Stomach (tissue), 4 donors: ENCODE data around the gene FRMD8.

Source experiments
- CTCF ChIP-seq, 7 experiments: fragments of 450-650 bp in 4 of 7; fragments of 200-600 bp in 3 of 7; sonication (generic) in 3 of 7; IDR thresholded peaks; one replicate each; pipeline ENCODE4 v1.5.1; 2016 to 2019; ENCODE audit warnings: antibody characterized with exemption in 7 of 7, control low read depth in 2 of 7, mild to moderate bottlenecking in 1 of 7
- EP300 ChIP-seq: sonication (generic); formaldehyde crosslinking; IDR thresholded peaks from one replicate; pipeline ENCODE4 v1.6.1; 2017; ENCODE audit warnings: antibody characterized with exemption
- POLR2A ChIP-seq, 4 donors: fragments of 450-650 bp; IDR thresholded peaks; one replicate each; pipeline ENCODE4 v1.6.1; 2016; ENCODE audit warnings: antibody characterized with exemption in 4 of 4, control low read depth in 2 of 4, mild to moderate bottlenecking in 1 of 4, moderate library complexity in 1 of 4
- POLR2AphosphoS5 ChIP-seq, 3 donors: sonication (generic); formaldehyde crosslinking; IDR thresholded peaks; one replicate each; pipeline ENCODE4 v1.6.1; 2016; ENCODE audit warnings: antibody characterized with exemption in 3 of 3

DNA sequence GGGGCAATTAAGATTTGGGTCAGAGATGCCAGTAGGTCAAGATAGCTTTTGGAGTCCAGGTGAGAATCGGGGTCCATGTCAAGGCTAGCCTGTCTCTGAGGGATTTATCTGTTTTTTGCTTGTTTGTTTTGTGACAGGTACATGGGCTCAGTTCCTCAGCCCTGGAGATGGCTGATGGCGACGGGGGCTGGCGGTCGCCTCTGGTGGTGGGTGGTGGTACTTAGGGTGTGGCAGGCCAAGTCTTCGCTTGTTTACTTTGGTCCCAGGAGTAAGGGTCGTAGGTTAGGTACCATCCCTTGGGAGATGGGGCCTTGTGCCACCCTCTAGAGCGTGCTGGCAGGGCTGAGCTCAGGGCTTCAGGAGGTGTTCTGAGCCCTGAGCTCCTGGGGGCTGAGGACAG is 8.7 kb upstream of the FRMD8 start:
- no peak for TF ChIP-seq CTCF (IDR thresholded peaks at IDR 0.05)
- TF ChIP-seq EP300: no peak
- TF ChIP-seq POLR2A (IDR thresholded peaks at IDR 0.05): no peak
- no peak for TF ChIP-seq POLR2AphosphoS5 (IDR thresholded peaks at IDR 0.05)
